Measurements from ENCODE around the gene NRBF2. TPM values are rescaled to one million over a fixed set of nuclear protein-coding genes. Genes with fewer than 3 reads are reported as not detected.
A peak's percentile ranks its signal among the peaks of the same experiment; 100 is the strongest.
"Not testable (repeated sequence)": the region's sequence is repeated elsewhere in the genome, so short reads cannot be mapped to it uniquely, and the experiment has no call there.

The NRBF2 gene
- total RNA-seq, 2 experiments from 2014 or later, result 23.1 to 24.1 TPM

DNA sequence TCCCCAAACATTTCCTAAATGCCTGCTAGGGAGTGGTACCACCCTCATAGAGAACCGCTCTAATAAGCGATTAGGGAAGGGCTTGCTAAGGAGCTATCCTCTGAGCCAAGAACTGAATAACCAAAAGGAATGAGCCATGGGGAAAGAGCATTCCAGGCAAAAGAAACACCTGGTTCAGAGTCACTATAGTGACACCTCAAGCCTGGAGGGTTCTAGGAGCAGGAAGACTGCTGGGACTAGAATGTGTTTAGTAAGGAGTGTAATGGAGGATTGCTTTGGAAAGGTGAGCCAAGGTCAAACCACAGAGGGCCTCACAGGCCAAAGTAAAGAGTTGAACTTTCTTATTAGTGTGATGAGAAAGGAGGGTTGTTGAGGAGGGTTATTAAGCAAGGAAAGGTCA, 38.7 kb upstream of the NRBF2 start:
- H3K27me3 Mint-ChIP-seq, result peaks cover 3% of the 10 kb centered on the region
- H3K27ac Mint-ChIP-seq, result no peak overlapping the region
- TF ChIP-seq CTCF (IDR thresholded peaks at IDR 0.05), result no peak
- intact Hi-C loops (cut with micrococcal nuclease), result no loop called here
- no peaks in the 10 kb centered on the region for H3K9me3 Mint-ChIP-seq
- no peak for ATAC-seq
- no peaks in the 10 kb centered on the region for H3K36me3 Mint-ChIP-seq (ENCODE audit: low read depth)
- H3K4me3 Mint-ChIP-seq, result no peak overlapping the region
- ChIA-PET POLR2A (no interaction called here), CTCF (no interaction called here)
- no peaks in the 10 kb centered on the region for H3K4me1 Mint-ChIP-seq (ENCODE audit: low read depth)
- no peak for DNase-seq

- DNase-seq, result no peak
- H3K4me1 Mint-ChIP-seq (ENCODE audit: low read depth), result no peaks in the 10 kb centered on the region
- no peaks in the 10 kb centered on the region for H3K36me3 Mint-ChIP-seq (ENCODE audit: low read depth)
- intact Hi-C loops (cut with micrococcal nuclease), result no loop called here
- H3K27me3 Mint-ChIP-seq, result peaks cover 3% of the 10 kb centered on the region
- ChIA-PET CTCF (no interaction called here), POLR2A (no interaction called here)
- no peaks in the 10 kb centered on the region for H3K9me3 Mint-ChIP-seq
- no peak for ATAC-seq
- H3K27ac Mint-ChIP-seq, result no peak overlapping the region
- TF ChIP-seq CTCF (IDR thresholded peaks at IDR 0.05), result no peak
- no peak overlapping the region for H3K4me3 Mint-ChIP-seq
These were observed 38.2 kb upstream of the NRBF2 start for GRCh38 chr10:63094881-63095280.

DNA sequence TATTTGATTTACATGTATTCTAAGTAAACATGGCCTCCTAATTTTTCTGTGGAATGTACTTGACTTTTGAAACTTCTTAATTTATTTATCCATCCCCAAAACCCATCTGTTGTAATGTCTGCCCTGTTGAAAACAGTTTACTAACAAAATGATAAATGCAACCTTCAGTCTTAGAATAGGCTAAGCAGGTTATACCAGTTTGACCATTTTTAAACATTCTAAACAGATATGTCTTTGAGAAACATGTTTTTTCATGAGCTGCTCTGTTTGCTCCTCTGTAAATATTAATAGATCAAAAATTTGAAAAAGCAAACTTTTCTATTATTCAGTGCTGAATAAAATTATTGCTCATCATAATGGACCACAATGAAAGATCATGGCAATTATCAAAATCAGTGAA, 33.4 kb upstream of the NRBF2 start:
- intact Hi-C loops (cut with micrococcal nuclease), result no loop called here
- no peaks in the 10 kb centered on the region for H3K4me1 Mint-ChIP-seq (ENCODE audit: low read depth)
- H3K27ac Mint-ChIP-seq, result no peak overlapping the region
- H3K9me3 Mint-ChIP-seq, result no peaks in the 10 kb centered on the region
- POLR2A ChIA-PET, result no interaction called here
- CTCF ChIA-PET, result interaction anchor here (1.3 kb wide), 1 partner anchor 58 kb away, joined by 4 read pairs; no protein-coding TSS in a partner anchor
- peaks cover 14% of the 10 kb centered on the region for H3K27me3 Mint-ChIP-seq
- ATAC-seq, result no peak
- DNase-seq, result no peak
- H3K36me3 Mint-ChIP-seq (ENCODE audit: low read depth), result no peaks in the 10 kb centered on the region
- no peak for TF ChIP-seq CTCF (IDR thresholded peaks at IDR 0.05)
- no peak overlapping the region for H3K4me3 Mint-ChIP-seq

DNA sequence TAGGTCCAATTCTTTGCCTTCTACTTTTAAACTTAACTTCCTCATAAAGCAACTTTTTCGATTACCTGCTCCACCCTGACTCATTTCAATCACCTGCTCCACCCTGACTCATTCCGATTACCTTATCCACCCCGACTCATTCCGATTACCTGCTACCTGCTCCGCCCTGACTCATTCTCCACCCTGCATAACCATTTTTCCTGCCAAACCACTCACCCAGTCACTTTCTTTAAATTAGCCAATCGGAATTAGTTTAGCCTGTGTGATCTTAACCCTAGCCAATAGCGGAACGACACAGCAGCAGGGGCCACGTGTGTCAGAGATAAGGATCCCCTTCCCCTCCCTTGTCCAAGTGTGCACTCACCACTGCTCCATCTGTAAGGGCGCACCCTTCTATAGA, 32.0 kb upstream of the NRBF2 start:
- H3K27ac Mint-ChIP-seq; H3K36me3 Mint-ChIP-seq (ENCODE audit: low read depth); ATAC-seq; H3K4me3 Mint-ChIP-seq; DNase-seq; intact Hi-C loops (cut with micrococcal nuclease); H3K4me1 Mint-ChIP-seq (ENCODE audit: low read depth); H3K9me3 Mint-ChIP-seq; POLR2A ChIA-PET: not testable (repeated sequence)
- CTCF ChIA-PET, result interaction anchor here (1.3 kb wide), 1 partner anchor 57 kb away, joined by 4 read pairs; no protein-coding TSS in a partner anchor
- peaks cover 11% of the 10 kb centered on the region for H3K27me3 Mint-ChIP-seq

GRCh38 chr10:63102279-63102883, 30.7 kb upstream of the NRBF2 start:
- intact Hi-C loops (cut with micrococcal nuclease), result not testable (repeated sequence)
- CTCF ChIA-PET, result interaction anchor here (1.1 to 1.5 kb wide), 2 partner anchors 24 to 56 kb away, joined by 4 to 5 read pairs; no protein-coding TSS in a partner anchor

DNA sequence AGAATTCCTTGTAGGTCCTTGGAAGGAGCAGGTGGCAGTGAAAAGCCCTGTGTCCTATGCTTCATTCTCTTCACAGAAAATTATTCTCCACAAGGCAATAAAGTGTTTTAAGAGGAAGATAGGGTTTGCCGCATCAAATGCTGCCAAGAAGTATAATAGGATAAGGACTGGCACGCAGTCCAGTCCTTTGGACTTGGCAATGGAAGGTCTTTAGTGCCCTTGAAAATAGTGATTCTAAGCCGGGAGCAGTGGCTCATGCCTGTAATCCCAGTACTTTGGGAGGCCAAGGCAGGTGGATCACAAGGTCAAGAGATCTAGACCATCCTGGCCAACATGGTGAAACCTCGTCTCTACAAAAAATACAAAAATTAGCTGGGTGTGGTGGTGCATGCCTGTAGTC, 29.9 kb upstream of the NRBF2 start:
- H3K36me3 Mint-ChIP-seq (ENCODE audit: low read depth); ATAC-seq; H3K9me3 Mint-ChIP-seq; intact Hi-C loops (cut with micrococcal nuclease); DNase-seq; POLR2A ChIA-PET; H3K27ac Mint-ChIP-seq; H3K4me3 Mint-ChIP-seq; H3K4me1 Mint-ChIP-seq (ENCODE audit: low read depth): not testable (repeated sequence)
- peaks cover 11% of the 10 kb centered on the region for H3K27me3 Mint-ChIP-seq
- CTCF ChIA-PET, result interaction anchor here (1.1 to 1.5 kb wide), 2 partner anchors 25 to 55 kb away, joined by 4 to 5 read pairs; no protein-coding TSS in a partner anchor

More at GRCh38 chr10:63102279-63102883, 30.7 kb upstream of the NRBF2 start:
- H3K4me1 Mint-ChIP-seq (ENCODE audit: low read depth); H3K9me3 Mint-ChIP-seq; H3K36me3 Mint-ChIP-seq (ENCODE audit: low read depth); H3K4me3 Mint-ChIP-seq; ATAC-seq; H3K27ac Mint-ChIP-seq; POLR2A ChIA-PET: not testable (repeated sequence)
- peaks cover 11% of the 10 kb centered on the region for H3K27me3 Mint-ChIP-seq
- peak; percentile 8 for DNase-seq
